GM12892 (cell line): ENCODE measurements around the gene GRID2IP.
"Not testable (repeated sequence)": the region's sequence is repeated elsewhere in the genome, so short reads cannot be mapped to it uniquely, and the experiment has no call there.

Source experiments
- DNase-seq: peaks from one replicate; pipeline ENCODE4 v3.0.0; 2011; ENCODE audit not compliant: insufficient read length
- FAIRE-seq: peaks from 2 replicates; lab custom pipeline; 2011; peaks lifted over from hg19 to GRCh38; lab: Jason Lieb, UNC
- POLR2A ChIP-seq: IDR thresholded peaks from 2 replicates; pipeline ENCODE4 v1.6.1; 2011; ENCODE audit warnings: low read depth, low read length, control low read depth
- POLR2AphosphoS5 ChIP-seq: IDR thresholded peaks from 2 replicates; pipeline ENCODE4 v1.6.1; 2011; ENCODE audit warnings: low read depth, low read length, control low read depth
- TAF1 ChIP-seq: IDR thresholded peaks from 2 replicates; pipeline ENCODE4 v1.6.1; 2011; ENCODE audit warnings: low read depth, mild to moderate bottlenecking, control low read depth, low read length, borderline replicate concordance

GRID2IP gene

DNA sequence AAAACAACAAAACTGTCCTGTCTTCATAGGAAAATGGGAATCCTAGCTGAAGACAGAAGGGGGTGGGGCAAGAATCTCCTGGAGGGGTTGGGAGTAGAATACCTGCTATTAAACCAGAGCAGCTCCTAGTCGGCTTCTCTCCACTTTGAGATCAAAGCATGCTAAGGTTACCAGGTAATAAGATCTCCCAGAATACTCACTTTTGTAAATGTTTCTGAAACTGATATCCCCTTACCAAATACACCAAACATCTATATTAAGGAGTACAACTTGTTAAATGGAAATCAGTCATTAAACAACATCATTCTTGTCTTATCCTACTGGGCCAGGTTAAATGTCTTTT is 74.0 kb downstream of the GRID2IP start:
- DNase-seq (no peak), FAIRE-seq (no peak)
- TF ChIP-seq TAF1 = no peak
- TF ChIP-seq POLR2AphosphoS5 = no peak
- no peak for TF ChIP-seq POLR2A

DNA sequence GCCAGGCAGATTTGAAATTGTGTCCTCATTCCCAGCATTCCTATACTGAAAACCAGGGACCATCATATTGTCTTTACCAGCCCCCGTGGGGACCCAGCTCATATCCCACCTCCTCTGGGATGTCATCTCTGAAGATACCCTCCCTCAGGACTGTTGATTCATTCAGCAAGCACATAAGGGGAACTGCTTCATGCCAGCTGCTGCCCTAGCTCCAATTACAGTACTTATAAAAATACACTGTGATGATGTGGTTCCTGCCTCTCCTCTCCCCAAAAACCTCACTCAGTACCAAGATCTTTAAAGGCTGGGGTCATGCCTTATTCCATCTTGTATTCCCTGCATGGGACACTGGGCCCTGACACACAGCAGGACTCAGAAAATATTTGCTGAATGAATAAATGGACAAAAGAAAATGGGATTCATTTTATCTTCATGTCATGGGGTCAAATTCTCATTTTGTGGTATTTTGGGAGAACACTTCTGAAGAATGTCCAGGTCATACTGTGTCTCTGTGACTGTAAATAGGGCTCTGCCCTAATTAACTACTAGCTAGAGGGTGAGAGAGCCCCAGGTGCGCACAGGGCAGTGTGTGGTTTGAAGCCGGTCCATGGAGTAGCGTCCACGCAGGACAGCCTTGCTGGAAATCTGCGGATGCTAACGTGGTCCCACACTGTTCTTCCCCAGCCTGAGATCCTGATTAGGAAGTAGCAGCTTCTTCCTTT is 74.5 kb downstream of the GRID2IP start:
- FAIRE-seq (no peak), DNase-seq (no peak)
- TF ChIP-seq TAF1 (no peak), POLR2AphosphoS5 (peak; percentile 17; the same call in 1 of the 2 replicates)

DNA sequence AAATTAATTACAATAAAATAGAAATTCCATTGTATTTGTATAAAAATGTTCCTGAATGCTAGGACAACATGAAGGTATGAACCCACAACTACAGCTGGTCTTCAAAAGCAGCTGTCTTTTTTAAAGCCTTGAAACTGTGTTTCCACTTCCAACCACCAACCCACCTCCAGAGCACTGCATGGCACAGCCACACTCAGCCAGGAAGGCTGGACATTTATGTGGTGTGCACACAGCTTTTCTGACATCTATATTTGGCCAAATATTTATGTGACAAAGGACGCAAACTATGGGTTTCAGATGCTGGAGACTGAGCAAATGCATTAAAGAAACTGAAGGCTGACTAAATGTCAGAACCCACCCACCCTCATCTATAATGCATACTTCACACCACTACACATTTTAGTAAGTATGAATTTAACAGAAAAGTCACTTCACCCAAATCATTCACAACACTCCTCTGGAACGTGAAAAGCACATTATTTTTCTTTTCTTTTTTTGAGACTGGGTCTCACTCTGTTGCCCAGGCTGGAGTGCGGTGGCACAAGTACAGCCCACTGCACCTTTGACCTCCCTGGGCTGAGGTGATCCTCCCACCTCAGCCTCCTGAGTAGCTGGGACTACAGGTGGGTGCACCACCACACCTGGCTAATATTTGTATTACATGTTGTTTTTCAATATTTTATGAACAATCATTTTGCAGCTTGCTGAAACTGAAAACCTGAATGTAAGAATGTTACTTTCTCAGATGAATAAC is 75.7 kb downstream of the GRID2IP start:
- TF ChIP-seq TAF1 (no peak), POLR2A (no peak), POLR2AphosphoS5 (no peak)
- FAIRE-seq = no peak
- DNase-seq = no peak

DNA sequence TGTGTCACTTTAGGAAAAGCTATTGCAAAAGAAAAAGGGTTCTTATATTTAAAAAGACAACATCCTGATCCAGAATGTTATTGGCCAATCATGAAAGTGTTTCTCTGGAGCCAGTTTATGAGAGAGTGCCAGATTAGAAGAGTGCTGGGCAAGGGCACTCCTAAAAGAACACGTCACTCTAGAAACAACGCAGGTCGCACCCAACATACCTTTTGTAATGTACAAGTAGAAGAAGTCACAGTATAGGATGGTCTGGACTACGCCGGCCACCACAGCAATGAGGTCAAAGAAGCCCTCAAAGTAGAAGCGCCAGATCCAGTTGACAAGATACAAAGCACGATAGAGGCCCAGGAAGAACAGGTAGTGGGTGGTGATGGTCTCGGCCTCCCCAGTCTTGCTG is 85.4 kb downstream of the GRID2IP start:
- FAIRE-seq = no peak
- TF ChIP-seq POLR2A (no peak), TAF1 (no peak), POLR2AphosphoS5 (no peak)
- no peak for DNase-seq

DNA sequence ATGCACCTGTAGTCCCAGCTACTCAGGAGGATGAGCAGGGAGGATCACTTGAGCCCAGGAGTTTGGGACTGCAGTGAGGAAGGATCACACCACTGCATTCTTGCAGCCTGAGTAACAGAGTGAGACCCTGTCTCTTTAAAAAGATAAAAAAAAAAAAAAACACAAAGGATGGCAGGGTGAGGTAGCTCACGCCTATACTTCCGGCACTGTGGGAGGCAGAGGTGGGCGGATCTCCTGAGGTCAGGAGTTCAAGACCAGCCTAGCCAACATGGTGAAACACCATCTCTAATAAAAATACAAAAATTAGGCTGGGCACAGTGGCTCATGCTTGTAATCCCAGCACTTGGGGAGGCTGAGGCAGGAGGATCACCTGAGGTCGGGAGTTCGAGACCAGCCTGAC is 87.7 kb downstream of the GRID2IP start:
- DNase-seq, FAIRE-seq: not testable (repeated sequence)

DNA sequence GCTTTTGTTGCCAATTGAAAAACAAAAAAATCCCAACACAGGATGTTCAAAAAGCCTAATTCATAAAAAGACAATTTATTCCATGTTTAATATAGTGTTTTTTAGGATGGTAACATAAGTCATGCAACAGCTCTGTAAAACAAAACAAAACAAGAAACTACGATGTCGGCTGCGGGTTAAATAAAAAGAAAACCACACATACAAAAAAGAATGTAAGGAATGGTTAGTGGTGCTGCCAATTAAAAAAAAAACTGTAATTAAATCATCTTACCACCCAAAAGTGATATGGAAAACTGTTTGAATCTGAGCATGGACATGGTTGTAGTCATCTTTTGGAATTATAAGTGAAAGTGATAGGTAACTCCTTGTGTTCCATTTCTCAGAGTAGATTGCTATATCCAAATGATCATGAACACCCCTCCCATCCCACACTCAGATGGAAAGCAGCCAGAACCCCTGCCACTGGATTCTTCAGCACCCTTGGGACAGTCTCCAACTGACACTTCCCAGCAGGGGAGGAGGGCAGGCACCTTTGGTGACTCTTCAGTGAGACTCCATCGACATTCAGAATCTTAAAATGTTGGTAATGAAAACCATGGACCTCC is 89.2 kb downstream of the GRID2IP start:
- TF ChIP-seq POLR2AphosphoS5 (no peak), TAF1 (no peak), POLR2A (no peak)
- FAIRE-seq (no peak), DNase-seq (no peak)

DNA sequence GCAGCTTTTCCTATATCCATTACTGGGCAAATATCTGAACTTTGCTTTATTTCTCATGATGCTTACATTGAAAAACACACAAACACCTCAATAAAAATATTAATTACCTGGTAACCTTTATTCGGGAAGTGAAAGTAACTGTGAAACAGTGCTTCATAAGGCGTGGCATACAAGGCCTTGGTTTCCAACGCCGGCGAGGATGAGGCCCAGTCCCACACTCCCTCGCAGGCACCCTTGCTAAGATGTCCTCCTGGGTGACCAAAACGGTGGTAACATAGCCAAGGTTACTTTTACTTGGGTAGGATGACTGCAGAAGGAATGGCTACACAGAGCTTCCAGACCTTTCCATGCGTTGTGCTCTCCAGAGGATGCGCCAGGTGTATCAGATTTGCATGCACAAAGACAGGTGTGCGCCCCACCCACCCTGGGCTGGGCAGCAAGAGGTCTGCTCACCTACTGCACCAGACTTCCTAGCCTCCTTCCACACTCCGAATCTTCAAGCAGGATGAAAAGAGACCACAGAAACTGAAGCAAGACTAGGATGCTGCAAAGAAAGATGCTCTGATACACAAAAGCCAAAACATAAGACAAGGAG is 90.2 kb downstream of the GRID2IP start:
- FAIRE-seq = no peak
- no peak for DNase-seq
- TF ChIP-seq POLR2AphosphoS5 (no peak), POLR2A (no peak), TAF1 (no peak)

DNA sequence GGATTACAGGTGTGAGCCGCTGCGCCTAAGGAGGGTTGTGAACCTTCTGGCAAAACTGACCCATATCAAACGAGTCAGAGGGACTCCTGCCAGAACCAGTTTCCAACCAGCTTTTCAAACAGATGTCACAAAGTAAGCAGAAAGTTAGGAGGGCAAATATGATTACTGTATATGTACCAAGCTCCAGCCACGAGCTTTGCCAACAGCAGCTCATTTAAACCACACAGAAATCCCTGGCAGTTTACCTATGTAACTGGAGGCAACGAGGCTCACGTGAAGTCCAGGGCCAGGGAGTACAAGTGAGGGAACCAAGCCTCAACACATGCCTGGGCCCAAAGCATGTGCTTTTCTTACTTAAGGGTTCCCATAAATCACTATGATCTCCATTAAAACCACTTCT is 91.0 kb downstream of the GRID2IP start:
- no peak for TF ChIP-seq TAF1
- TF ChIP-seq POLR2AphosphoS5 = no peak
- TF ChIP-seq POLR2A = no peak
- FAIRE-seq (no peak), DNase-seq (no peak)

DNA sequence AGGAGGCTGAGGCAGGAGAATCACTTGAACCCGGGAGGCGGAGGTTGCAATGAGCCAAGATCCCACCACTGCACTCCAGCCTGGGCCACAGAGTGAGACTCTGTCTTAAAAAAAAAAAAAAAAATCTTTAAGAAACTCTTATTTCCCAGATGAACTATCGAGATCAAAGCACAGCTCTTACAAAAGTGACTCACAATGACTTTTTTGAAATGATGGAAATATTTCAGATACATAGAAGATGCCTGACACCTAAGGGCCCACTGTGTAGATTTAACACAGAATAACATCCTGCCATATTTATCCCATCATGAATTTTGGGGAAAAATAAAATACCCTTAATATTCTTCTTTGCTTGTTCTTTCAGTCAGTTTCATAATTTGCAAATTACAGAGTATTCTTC is 92.6 kb downstream of the GRID2IP start:
- FAIRE-seq, DNase-seq: not testable (repeated sequence)

DNA sequence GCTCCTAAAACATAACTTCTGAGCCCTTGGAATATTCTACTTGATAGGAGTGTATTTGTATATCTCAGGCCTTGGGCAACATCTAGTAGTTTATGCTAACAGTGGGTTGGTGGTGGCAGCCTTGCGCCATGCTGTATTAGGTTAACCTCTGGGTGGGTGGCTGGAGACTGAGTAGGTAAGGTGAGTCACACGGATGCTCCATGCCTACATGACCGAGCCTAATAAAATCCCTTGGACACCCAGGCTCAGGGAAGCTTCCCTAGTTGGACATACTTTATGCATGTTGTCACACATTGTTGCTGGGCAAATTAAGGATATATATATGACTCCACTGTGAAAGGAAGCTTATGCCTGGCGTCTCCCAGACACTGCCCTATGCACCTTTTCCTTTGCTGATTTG is 97.5 kb downstream of the GRID2IP start:
- DNase-seq (no peak), FAIRE-seq (no peak)
- TF ChIP-seq TAF1 (no peak), POLR2AphosphoS5 (no peak), POLR2A (no peak)

DNA sequence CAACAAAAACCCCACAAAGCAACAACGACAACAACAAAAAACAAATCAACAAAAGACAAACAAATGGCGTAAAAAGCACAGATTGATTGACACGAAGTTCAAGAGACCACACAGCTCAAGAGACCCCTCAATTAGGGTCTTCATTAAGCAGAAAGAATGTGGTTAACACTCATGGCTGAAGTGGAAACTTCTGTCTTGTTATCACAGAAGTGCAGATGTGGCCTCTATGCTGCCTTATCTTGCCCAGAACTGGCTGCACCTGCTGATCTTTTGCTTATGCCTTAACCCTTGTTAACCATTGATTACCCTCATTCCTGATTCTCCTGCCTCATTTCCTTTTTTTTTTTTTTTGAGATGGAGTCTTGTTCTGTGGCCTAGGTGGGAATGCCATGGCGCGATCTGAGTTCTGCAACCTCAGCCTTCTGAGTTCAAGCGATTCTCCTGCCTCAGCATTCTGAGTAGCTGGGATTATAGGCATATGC is 100.0 kb downstream of the GRID2IP start:
- DNase-seq (no peak), FAIRE-seq (no peak)
- TF ChIP-seq TAF1 = no peak

DNA sequence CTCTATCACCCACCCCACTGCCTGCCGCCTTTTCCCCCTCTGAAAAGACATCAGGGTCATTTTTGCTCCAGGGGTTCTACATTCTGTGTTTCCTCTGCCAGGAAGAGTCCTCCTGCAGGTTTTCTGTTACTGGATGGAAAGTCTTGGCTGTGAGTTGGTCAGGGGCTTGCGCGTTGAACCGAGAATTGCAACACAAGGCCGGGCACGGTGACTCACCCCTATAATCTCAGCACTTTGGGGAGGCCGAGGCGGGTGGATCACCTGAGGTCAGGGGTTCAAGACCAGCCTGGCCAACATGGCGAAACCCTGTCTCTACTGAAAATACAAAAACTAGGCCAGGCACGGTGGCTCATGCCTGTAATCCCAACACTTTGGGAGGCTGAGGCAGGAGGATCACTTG is 100.7 kb downstream of the GRID2IP start:
- not testable (repeated sequence) for FAIRE-seq, DNase-seq

DNA sequence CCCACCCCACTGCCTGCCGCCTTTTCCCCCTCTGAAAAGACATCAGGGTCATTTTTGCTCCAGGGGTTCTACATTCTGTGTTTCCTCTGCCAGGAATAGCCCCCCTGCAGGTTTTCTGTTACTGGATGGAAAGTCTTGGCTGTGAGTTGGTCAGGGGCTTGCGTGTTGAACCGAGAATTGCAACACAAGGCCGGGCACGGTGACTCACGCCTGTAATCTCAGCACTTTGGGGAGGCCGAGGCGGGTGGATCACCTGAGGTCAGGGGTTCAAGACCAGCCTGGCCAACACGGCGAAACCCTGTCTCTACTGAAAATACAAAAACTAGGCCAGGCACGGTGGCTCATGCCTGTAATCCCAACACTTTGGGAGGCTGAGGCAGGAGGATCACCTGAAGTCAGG is 101.4 kb downstream of the GRID2IP start:
- FAIRE-seq, DNase-seq: not testable (repeated sequence)
